Peyer's patch (tissue), 4 donors: ENCODE measurements around the gene TCF7.

Experiments used
- POLR2A ChIP-seq, 2 donors: fragments of 450-650 bp; IDR thresholded peaks; one replicate each; pipeline ENCODE4 v1.5.1; 2017; ENCODE audit warnings: antibody characterized with exemption in 2 of 2, mild to moderate bottlenecking in 2 of 2, moderate library complexity in 2 of 2
- TF ChIP-seq, protein P1 (sequence below), 6 experiments: fragments of 450-650 bp in 4 of 6; fragments of 200-600 bp in 2 of 6; sonication (generic) in 1 of 6; IDR thresholded peaks; one replicate each; pipeline ENCODE4 v1.5.1; 2017 to 2019; ENCODE audit warnings: antibody characterized with exemption in 6 of 6, mild to moderate bottlenecking in 3 of 6, moderate library complexity in 1 of 6

DNA sequence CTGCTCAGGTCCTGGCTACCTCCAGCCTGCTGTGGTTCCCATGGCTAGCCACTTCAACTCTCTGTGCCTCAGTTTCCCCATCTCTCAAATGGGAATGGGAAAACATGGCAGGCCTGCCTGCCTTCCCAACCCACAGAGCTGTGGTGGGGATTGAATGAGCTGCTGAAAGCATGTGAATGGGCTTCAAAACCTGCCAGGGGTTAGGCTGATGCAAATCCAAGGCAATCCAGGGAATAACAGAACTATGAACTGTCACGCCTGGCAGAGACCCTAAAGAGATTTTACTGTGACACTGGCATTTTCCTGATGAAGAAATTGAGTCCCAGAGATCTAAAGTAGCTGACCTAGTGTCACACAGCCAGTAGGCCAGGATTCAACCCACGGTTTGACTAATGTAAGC lies 29.9 kb upstream of the TCF7 start:
- TF ChIP-seq, protein P1, sequence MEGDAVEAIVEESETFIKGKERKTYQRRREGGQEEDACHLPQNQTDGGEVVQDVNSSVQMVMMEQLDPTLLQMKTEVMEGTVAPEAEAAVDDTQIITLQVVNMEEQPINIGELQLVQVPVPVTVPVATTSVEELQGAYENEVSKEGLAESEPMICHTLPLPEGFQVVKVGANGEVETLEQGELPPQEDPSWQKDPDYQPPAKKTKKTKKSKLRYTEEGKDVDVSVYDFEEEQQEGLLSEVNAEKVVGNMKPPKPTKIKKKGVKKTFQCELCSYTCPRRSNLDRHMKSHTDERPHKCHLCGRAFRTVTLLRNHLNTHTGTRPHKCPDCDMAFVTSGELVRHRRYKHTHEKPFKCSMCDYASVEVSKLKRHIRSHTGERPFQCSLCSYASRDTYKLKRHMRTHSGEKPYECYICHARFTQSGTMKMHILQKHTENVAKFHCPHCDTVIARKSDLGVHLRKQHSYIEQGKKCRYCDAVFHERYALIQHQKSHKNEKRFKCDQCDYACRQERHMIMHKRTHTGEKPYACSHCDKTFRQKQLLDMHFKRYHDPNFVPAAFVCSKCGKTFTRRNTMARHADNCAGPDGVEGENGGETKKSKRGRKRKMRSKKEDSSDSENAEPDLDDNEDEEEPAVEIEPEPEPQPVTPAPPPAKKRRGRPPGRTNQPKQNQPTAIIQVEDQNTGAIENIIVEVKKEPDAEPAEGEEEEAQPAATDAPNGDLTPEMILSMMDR (IDR thresholded peaks at IDR 0.05), result no peak
- TF ChIP-seq POLR2A (IDR thresholded peaks at IDR 0.05), result no peak
